Mesendoderm (in vitro differentiated cells): ENCODE data around the gene CLDND1.

Experiments used
- DNase-seq: peaks from one replicate; pipeline ENCODE4 v3.0.0; 2013
- H2AK5ac ChIP-seq: 2 replicates; pipeline ENCODE4 v1.6.1; 2013; ENCODE audit warnings: low read length, inconsistent platforms
- H2BK120ac ChIP-seq: 2 replicates; pipeline ENCODE4 v1.6.1; 2013; ENCODE audit warnings: low read depth, mild to moderate bottlenecking, low read length, moderate library complexity, mixed read lengths
- H2BK15ac ChIP-seq: replicated peaks from 2 replicates; pipeline ENCODE4 v1.6.1; 2013; ENCODE audit warnings: low read depth, mild to moderate bottlenecking, moderate library complexity
- H2BK5ac ChIP-seq: 2 replicates; pipeline ENCODE4 v1.6.1; 2013; ENCODE audit warnings: low read length, inconsistent platforms
- H3K18ac ChIP-seq: 2 replicates; pipeline ENCODE4 v1.6.1; 2013; ENCODE audit warnings: mild to moderate bottlenecking, low read length, mixed read lengths
- H3K23ac ChIP-seq: one replicate; pipeline ENCODE4 v1.6.1; 2013; ENCODE audit warnings: low read length
- H3K27ac ChIP-seq: 2 replicates; pipeline ENCODE4 v1.5.1; 2013; ENCODE audit warnings: low read depth, mild to moderate bottlenecking, inconsistent platforms, low read length, moderate library complexity
- H3K27me3 ChIP-seq: 2 replicates; pipeline ENCODE4 v1.6.1; 2013; ENCODE audit warnings: low read length, control low read depth, mild to moderate bottlenecking, inconsistent platforms; ENCODE audit not compliant: insufficient read depth, poor library complexity
- H3K36me3 ChIP-seq: 2 replicates; pipeline ENCODE4 v1.6.1; 2013; ENCODE audit warnings: low read length, inconsistent platforms; ENCODE audit not compliant: control insufficient read depth, insufficient read depth
- H3K4ac ChIP-seq: one replicate; pipeline ENCODE4 v1.6.1; 2013; ENCODE audit warnings: low read depth, mild to moderate bottlenecking, low read length, moderate library complexity
- H3K4me1 ChIP-seq: 2 replicates; pipeline ENCODE4 v1.6.1; 2013; ENCODE audit warnings: low read depth, low read length, inconsistent platforms; ENCODE audit not compliant: control insufficient read depth
- H3K4me2 ChIP-seq: 2 replicates; pipeline ENCODE4 v1.6.1; 2013; ENCODE audit warnings: low read length
- H3K4me3 ChIP-seq: 2 replicates; pipeline ENCODE4 v1.5.1; 2013; ENCODE audit warnings: mild to moderate bottlenecking, low read length
- H3K56ac ChIP-seq: one replicate; pipeline ENCODE4 v1.6.1; 2013; ENCODE audit warnings: low read length
- H3K79me1 ChIP-seq: 2 replicates; pipeline ENCODE4 v1.6.1; 2013; ENCODE audit warnings: low read length, inconsistent platforms
- H3K79me2 ChIP-seq: 2 replicates; pipeline ENCODE4 v1.6.1; 2013; ENCODE audit warnings: mild to moderate bottlenecking, low read length; ENCODE audit not compliant: control insufficient read depth, insufficient read depth
- H3K9ac ChIP-seq: 2 replicates; pipeline ENCODE4 v1.6.1; 2013; ENCODE audit warnings: low read length, inconsistent platforms
- H4K5ac ChIP-seq: one replicate; pipeline ENCODE4 v1.6.1; 2013; ENCODE audit warnings: low read length
- H4K8ac ChIP-seq: one replicate; pipeline ENCODE4 v1.6.1; 2013; ENCODE audit warnings: low read depth, mild to moderate bottlenecking, control low read depth, low read length, moderate library complexity
- WGBS: extraction: QIAGEN DNeasy Blood & Tissue Kit; methylation state at CpG from one replicate; pipeline ENCODE4 v1.1.7; 2013; ENCODE audit warnings: low lambda C conversion rate, missing lambda C conversion rate; ENCODE audit not compliant: insufficient coverage; ENCODE audit errors: extremely low coverage; 5-methylcytosine and 5-hydroxymethylcytosine counted together

The CLDND1 gene

DNA sequence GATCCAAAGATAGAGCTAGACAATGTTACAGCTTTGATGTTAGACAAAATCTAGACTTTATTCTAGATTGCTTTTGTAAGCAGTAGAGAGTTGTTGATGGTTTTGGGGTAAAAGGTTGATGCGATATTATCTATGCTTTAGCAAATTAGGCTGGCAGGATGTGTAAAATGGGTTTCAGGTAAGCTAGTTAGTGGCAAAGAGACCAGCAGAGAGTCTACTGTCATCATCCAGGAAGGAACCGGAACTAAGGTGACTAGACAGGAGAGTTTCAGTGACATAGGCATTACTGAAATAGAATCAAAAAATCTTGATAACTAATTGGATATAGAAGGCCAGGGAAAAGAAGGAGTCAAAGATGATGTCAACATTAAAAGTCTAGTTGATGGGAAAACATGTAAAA lies 14.1 kb downstream of the CLDND1 start:
- Histone ChIP-seq H3K36me3 (no peaks in the 10 kb centered on the region), H3K18ac (no peak overlapping the region), H4K5ac (no peak overlapping the region), H3K27ac (no peak overlapping the region), H2AK5ac (no peak overlapping the region), H3K4me2 (no peak overlapping the region), H3K9ac (no peak overlapping the region), H3K4me1 (no peaks in the 10 kb centered on the region), H4K8ac (no peak overlapping the region), H3K23ac (no peak overlapping the region), H2BK15ac (no peak overlapping the region), H2BK5ac (no peak overlapping the region), H3K4ac (no peak overlapping the region), H3K79me1 (no peaks in the 10 kb centered on the region), H3K4me3 (no peak overlapping the region), H2BK120ac (no peak overlapping the region), H3K79me2 (no peaks in the 10 kb centered on the region), H3K27me3 (no peaks in the 10 kb centered on the region), H3K56ac (no peak overlapping the region)
- 100% methylated on average over 1 of the region's 2 CpGs for WGBS
- DNase-seq = no peak

DNA sequence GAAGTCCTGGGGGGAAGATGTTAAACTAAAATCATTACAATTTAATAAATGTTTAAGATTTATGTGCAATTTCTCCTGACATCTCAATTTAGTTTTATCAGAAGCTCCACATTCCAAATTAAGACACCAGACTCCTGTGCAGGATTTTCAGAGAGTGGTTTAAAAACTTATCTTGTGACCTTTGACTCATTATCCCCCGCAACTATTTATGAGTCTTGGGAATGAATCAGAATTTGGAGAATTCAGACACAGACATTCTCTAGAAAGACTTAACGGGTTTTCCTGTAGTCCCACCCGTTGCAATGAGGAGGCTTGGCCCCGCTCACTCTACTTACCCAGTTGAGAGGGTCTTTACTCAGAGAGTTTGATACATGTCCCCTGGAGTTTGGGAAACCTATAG lies 18.2 kb downstream of the CLDND1 start:
- Histone ChIP-seq H3K79me1 (no peaks in the 10 kb centered on the region), H2BK120ac (no peak overlapping the region), H3K4me1 (no peaks in the 10 kb centered on the region), H4K8ac (no peak overlapping the region), H4K5ac (no peak overlapping the region), H2AK5ac (no peak overlapping the region), H3K4me3 (no peak overlapping the region), H3K4ac (no peak overlapping the region), H2BK15ac (no peak overlapping the region), H3K23ac (no peak overlapping the region), H3K79me2 (no peaks in the 10 kb centered on the region), H3K4me2 (no peak overlapping the region), H3K27me3 (no peaks in the 10 kb centered on the region), H3K27ac (no peak overlapping the region), H3K18ac (no peak overlapping the region), H2BK5ac (no peak overlapping the region), H3K56ac (no peak overlapping the region), H3K9ac (no peak overlapping the region), H3K36me3 (no peaks in the 10 kb centered on the region)
- DNase-seq = no peak
- no CpG with 5 or more reads among the region's 4 CpGs for WGBS

DNA sequence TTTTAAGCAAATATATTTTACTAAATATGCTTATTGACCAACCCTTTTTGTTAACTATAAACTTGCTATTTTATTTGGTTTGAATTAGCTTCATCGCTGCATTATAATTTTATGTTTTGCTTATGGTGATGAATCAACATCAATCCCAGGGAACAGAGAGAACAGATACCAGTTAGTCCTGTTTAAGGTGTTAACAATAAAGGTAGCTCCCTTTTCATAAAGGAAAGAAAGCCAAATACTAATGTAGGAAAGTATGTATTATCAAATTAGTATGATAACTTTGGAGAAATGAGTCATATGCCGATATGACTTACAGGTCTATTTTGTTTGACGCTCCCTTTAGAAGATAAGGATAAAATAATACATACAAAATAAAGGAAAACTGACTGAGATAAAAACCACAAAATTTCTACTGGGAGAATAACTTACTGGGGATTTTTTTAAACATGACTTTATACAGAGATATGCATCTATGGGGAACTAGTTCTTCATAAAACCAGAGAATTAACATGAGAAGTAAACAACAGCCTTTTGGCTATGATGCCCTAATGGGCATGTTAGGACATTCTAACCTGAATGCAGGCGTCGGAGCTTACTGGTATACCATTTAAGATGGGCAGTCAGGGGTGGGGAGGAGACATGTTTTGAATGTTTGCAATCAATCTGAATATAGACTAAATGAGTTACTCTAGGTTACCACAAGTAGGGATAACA lies 20.7 kb downstream of the CLDND1 start:
- no peak overlapping the region for H3K56ac ChIP-seq
- no peak for DNase-seq
- WGBS = no CpG with 5 or more reads among the region's 5 CpGs

DNA sequence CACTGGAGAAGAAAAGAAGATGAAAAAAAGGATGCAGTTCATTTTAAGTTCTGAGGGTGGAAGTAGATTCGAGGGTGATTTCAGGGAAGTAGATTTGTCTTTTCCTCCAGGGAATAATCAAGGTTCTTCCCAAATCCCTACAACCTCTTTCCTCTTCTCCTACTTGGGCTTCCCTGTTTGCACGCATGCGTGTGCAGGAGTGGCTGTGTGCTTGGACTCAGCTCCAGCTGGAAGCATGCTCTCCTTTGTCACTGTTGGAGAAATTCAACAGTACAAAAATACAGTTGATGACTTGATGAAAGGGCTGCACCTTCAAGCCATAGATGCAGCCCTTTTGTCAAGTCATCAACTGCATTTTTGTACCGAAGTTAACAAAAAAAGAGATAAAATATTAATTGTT lies 21.4 kb downstream of the CLDND1 start:
- no peak overlapping the region for H3K18ac ChIP-seq
- H4K5ac ChIP-seq = no peak overlapping the region
- no peak overlapping the region for H4K8ac ChIP-seq
- no peak overlapping the region for H2BK5ac ChIP-seq
- no peak overlapping the region for H3K56ac ChIP-seq
- no CpG with 5 or more reads among the region's 4 CpGs for WGBS
- H3K23ac ChIP-seq = no peak overlapping the region
- H3K79me2 ChIP-seq = no peaks in the 10 kb centered on the region
- H3K36me3 ChIP-seq = no peaks in the 10 kb centered on the region
- no peak overlapping the region for H2AK5ac ChIP-seq
- H2BK15ac ChIP-seq = no peak overlapping the region
- no peak overlapping the region for H3K4me2 ChIP-seq
- no peaks in the 10 kb centered on the region for H3K79me1 ChIP-seq
- H3K27ac ChIP-seq = no peak overlapping the region
- H3K27me3 ChIP-seq = no peaks in the 10 kb centered on the region
- H3K4me3 ChIP-seq = no peak overlapping the region
- H3K4me1 ChIP-seq = no peaks in the 10 kb centered on the region
- H3K4ac ChIP-seq = no peak overlapping the region
- no peak overlapping the region for H2BK120ac ChIP-seq
- no peak overlapping the region for H3K9ac ChIP-seq
- DNase-seq = no peak

More for the DNA sequence above, 20.7 kb downstream of the CLDND1 start:
- Histone ChIP-seq H3K79me1 (no peaks in the 10 kb centered on the region), H3K36me3 (no peaks in the 10 kb centered on the region), H3K27me3 (no peaks in the 10 kb centered on the region), H3K4me3 (no peak overlapping the region), H3K27ac (no peak overlapping the region), H2AK5ac (no peak overlapping the region), H3K4me1 (no peaks in the 10 kb centered on the region), H4K8ac (no peak overlapping the region), H3K9ac (no peak overlapping the region), H2BK5ac (no peak overlapping the region), H3K79me2 (no peaks in the 10 kb centered on the region), H3K4me2 (no peak overlapping the region), H3K23ac (no peak overlapping the region), H2BK15ac (no peak overlapping the region), H2BK120ac (no peak overlapping the region), H4K5ac (no peak overlapping the region), H3K4ac (no peak overlapping the region), H3K18ac (no peak overlapping the region)

DNA sequence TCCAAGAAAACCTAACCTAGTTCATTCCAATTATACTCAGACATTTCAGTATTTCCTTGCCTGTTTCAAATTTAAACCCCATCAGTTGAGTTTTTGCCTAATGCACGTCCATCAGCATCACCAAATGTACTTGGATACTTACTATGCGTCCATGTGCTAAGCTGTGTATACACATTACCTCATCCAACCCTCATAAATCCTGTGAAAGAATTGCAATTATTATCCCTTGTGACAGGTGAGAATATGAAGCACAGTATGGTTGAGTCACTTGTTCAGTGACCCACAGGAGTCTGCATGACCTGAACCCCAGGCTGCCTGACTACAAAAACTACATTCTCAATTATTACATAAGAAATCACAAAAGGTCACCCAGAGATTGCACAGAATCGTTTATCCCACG lies 22.7 kb downstream of the CLDND1 start:
- H2BK5ac ChIP-seq = no peak overlapping the region
- H3K79me2 ChIP-seq = no peaks in the 10 kb centered on the region
- H3K56ac ChIP-seq = no peak overlapping the region
- no peak overlapping the region for H4K8ac ChIP-seq
- H3K9ac ChIP-seq = no peak overlapping the region
- H4K5ac ChIP-seq = no peak overlapping the region
- no peak overlapping the region for H2AK5ac ChIP-seq
- no peak overlapping the region for H3K23ac ChIP-seq
- no peaks in the 10 kb centered on the region for H3K79me1 ChIP-seq
- no peak overlapping the region for H3K4me3 ChIP-seq
- no peak overlapping the region for H3K27ac ChIP-seq
- no peaks in the 10 kb centered on the region for H3K4me1 ChIP-seq
- WGBS = no CpG with 5 or more reads among the region's 4 CpGs
- H3K27me3 ChIP-seq = no peaks in the 10 kb centered on the region
- DNase-seq = no peak
- H3K18ac ChIP-seq = no peak overlapping the region
- H2BK120ac ChIP-seq = no peak overlapping the region
- H3K4me2 ChIP-seq = no peak overlapping the region
- no peaks in the 10 kb centered on the region for H3K36me3 ChIP-seq
- no peak overlapping the region for H3K4ac ChIP-seq
- H2BK15ac ChIP-seq = no peak overlapping the region

DNA sequence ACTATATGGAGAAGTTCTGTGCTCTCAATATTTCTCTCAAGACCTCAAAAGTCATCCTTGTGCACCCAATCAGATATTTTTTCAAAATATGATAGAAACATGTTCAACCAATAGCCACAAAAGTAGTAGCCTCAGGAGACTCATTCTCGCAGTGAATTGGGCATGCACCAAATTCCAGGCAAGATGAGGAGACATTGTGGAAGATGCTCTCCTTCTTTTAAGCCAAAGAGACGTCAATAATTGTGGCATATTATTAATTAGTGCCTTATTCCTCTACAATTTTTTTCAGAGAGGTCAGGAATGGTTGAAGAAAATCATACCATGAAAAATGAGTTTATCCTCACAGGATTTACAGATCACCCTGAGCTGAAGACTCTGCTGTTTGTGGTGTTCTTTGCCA lies 25.3 kb downstream of the CLDND1 start, which contains the start of gene OR5K2:
Gene OR5K2 (plus strand): TSS at position 301 of the 400 bp plus-strand sequence. CDS start 0 bp downstream, at position 301.
- Histone ChIP-seq H3K4ac (no peak within 1 kb of the TSS), H3K4me3 (no peak within 1 kb of the TSS), H3K4me2 (no peak within 1 kb of the TSS), H4K5ac (no peak within 1 kb of the TSS), H4K8ac (no peak within 1 kb of the TSS), H3K79me2 (no peaks in the 10 kb centered on the region), H3K4me1 (no peaks in the 10 kb centered on the region), H3K56ac (no peak within 1 kb of the TSS), H3K27me3 (no peaks in the 10 kb centered on the region), H3K36me3 (no peaks in the 10 kb centered on the region), H3K18ac (no peak within 1 kb of the TSS), H3K79me1 (no peaks in the 10 kb centered on the region), H2BK15ac (no peak within 1 kb of the TSS), H3K9ac (no peak within 1 kb of the TSS), H2BK5ac (no peak within 1 kb of the TSS), H3K27ac (no peak within 1 kb of the TSS), H2AK5ac (no peak within 1 kb of the TSS), H2BK120ac (no peak within 1 kb of the TSS), H3K23ac (no peak within 1 kb of the TSS)
- no CpG with 5 or more reads among the region's 2 CpGs for WGBS
- DNase-seq = no peak
